RWPE2 (cell line): ENCODE data around the gene ZIM2.

ENCODE experiments used
- ATAC-seq: fragments of 200-7000 bp; cut with Tn5 transposase; 3 replicates; pipeline ENCODE4 v1.9.1; 2021; ENCODE audit warnings: low read depth
- DNase-seq: peaks from one replicate; pipeline ENCODE4 v3.0.0-alpha.2; 2020; ENCODE audit warnings: low spot score
- H3K27ac ChIP-seq: fragments of 450-650 bp; 2 replicates; pipeline ENCODE4 v1.5.1; 2017; ENCODE audit warnings: mild to moderate bottlenecking; ENCODE audit not compliant: poor library complexity, severe bottlenecking
- H3K27me3 ChIP-seq: fragments of 250-450 bp; sonication (Bioruptor Pico); 2 replicates; pipeline ENCODE4 v1.5.1; 2021; ENCODE audit warnings: mild to moderate bottlenecking, moderate library complexity; ENCODE audit not compliant: insufficient read depth, poor library complexity, severe bottlenecking
- H3K36me3 ChIP-seq: fragments of 250-450 bp; sonication (Bioruptor Pico); 2 replicates; pipeline ENCODE4 v1.5.1; 2020; ENCODE audit warnings: low read depth, mild to moderate bottlenecking, moderate library complexity
- H3K4me1 ChIP-seq: fragments of 250-450 bp; sonication (Bioruptor Pico); 2 replicates; pipeline ENCODE4 v1.5.1; 2021; ENCODE audit warnings: mild to moderate bottlenecking, moderate library complexity; ENCODE audit not compliant: insufficient read depth, poor library complexity, severe bottlenecking
- H3K4me3 ChIP-seq: fragments of 250-450 bp; sonication (Bioruptor Pico); 2 replicates; pipeline ENCODE4 v1.5.1; 2021; ENCODE audit warnings: mild to moderate bottlenecking, moderate library complexity; ENCODE audit not compliant: severe bottlenecking
- H3K9me3 ChIP-seq: fragments of 250-450 bp; sonication (Bioruptor Pico); 2 replicates; pipeline ENCODE4 v1.5.1; 2021; ENCODE audit warnings: mild to moderate bottlenecking, moderate library complexity; ENCODE audit not compliant: severe bottlenecking
- CTCF ChIP-seq: fragments of 450-650 bp; IDR thresholded peaks from one replicate; pipeline ENCODE4 v1.5.1; 2017; ENCODE audit warnings: mild to moderate bottlenecking, moderate library complexity; ENCODE audit not compliant: poor library complexity, severe bottlenecking

ZIM2 gene

GRCh38 chr19:56759531-56759930 is 81.0 kb downstream of the ZIM2 start:
- no peak for TF ChIP-seq CTCF
- ATAC-seq, result no peak
- H3K9me3 ChIP-seq, result peaks cover 2% of the 10 kb centered on the region

GRCh38 chr19:56751078-56751489 is 89.4 kb downstream of the ZIM2 start:
- no peak for TF ChIP-seq CTCF
- no peak for DNase-seq
- ATAC-seq, result no peak

More at GRCh38 chr19:56759531-56759930, 81.0 kb downstream of the ZIM2 start:
- no peak for DNase-seq
- Histone ChIP-seq H3K4me3 (no peak overlapping the region), H3K4me1 (no peaks in the 10 kb centered on the region), H3K27ac (no peak overlapping the region), H3K27me3 (no peaks in the 10 kb centered on the region), H3K36me3 (no peaks in the 10 kb centered on the region)

GRCh38 chr19:56750658-56751057 is 89.9 kb downstream of the ZIM2 start:
- no peak overlapping the region for H3K4me3 ChIP-seq
- TF ChIP-seq CTCF, result no peak
- DNase-seq (no peak), ATAC-seq (no peak)
- no peaks in the 10 kb centered on the region for H3K27me3 ChIP-seq
- H3K36me3 ChIP-seq, result no peaks in the 10 kb centered on the region
- no peak overlapping the region for H3K27ac ChIP-seq
- H3K4me1 ChIP-seq, result no peaks in the 10 kb centered on the region
- peaks cover under 1% of the 10 kb centered on the region for H3K9me3 ChIP-seq

More at GRCh38 chr19:56751078-56751489, 89.4 kb downstream of the ZIM2 start:
- Histone ChIP-seq H3K27me3 (no peaks in the 10 kb centered on the region), H3K4me3 (no peak overlapping the region), H3K4me1 (no peaks in the 10 kb centered on the region), H3K36me3 (no peaks in the 10 kb centered on the region), H3K27ac (no peak overlapping the region), H3K9me3 (peaks cover 2% of the 10 kb centered on the region)

- H3K9me3 ChIP-seq, result peaks cover 2% of the 10 kb centered on the region
- H3K4me1 ChIP-seq, result no peaks in the 10 kb centered on the region
- ATAC-seq (no peak), DNase-seq (no peak)
- no peak overlapping the region for H3K4me3 ChIP-seq
- no peaks in the 10 kb centered on the region for H3K27me3 ChIP-seq
- TF ChIP-seq CTCF, result peak; percentile 41
- no peak overlapping the region for H3K27ac ChIP-seq
- no peaks in the 10 kb centered on the region for H3K36me3 ChIP-seq
These were observed 92.1 kb downstream of the ZIM2 start for GRCh38 chr19:56748378-56748777.

GRCh38 chr19:56746367-56746766 is 94.2 kb downstream of the ZIM2 start:
- ATAC-seq (no peak), DNase-seq (no peak)
- H3K4me1 ChIP-seq, result no peaks in the 10 kb centered on the region
- no peak for TF ChIP-seq CTCF
- H3K27ac ChIP-seq, result no peak overlapping the region
- no peaks in the 10 kb centered on the region for H3K27me3 ChIP-seq
- H3K9me3 ChIP-seq, result peaks cover 2% of the 10 kb centered on the region
- no peaks in the 10 kb centered on the region for H3K36me3 ChIP-seq
- H3K4me3 ChIP-seq, result no peak overlapping the region
